ENCODE data around the gene PROM1. TPM values are rescaled to one million over a fixed set of nuclear protein-coding genes. Genes with fewer than 3 reads are reported as not detected.

Gene PROM1
- total and polyA plus RNA-seq, 9 of the 15 experiments (the other 6 are each of a cell fraction or from before 2014, with no cell fraction given): 0.05 TPM; not detected in 8

DNA sequence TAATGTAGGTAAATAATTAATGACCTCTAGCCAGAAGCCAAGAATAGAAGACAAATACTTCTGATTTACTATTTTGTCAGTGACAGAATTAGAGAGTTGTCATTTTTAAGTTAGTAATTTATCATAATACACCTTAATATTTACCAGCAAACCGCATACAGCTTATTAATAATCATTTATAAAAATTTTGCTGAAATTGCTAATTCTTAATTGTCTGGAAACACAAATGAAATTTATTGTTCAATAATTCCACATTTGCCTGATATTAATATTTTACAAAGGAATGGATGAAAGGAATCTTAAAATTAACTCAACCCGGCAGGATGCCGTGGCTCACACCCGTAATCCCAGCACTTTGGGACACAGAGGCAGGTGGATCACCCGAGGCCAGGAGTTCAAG is 44.7 kb downstream of the PROM1 start:
- TF ChIP-seq C11orf30 (IDR thresholded peaks at IDR 0.05; ENCODE audit: low read depth) (peak; percentile 40; the same call in 1 of the 2 replicates), ZNF316 (IDR thresholded peaks at IDR 0.05) (peak; percentile 70), MAFF (IDR thresholded peaks at IDR 0.05; ENCODE audit: low read length) (no peak)
- no peaks in the 10 kb centered on the region for H3K9me1 ChIP-seq (ENCODE audit: control insufficient read depth, insufficient read depth, low read length)
- no peak overlapping the region for H2AFZ ChIP-seq (ENCODE audit: low read depth, low read length)
- no peak overlapping the region for H3K27ac ChIP-seq (ENCODE audit: extremely low read depth, low read depth, low read length)
- H3K4me1 ChIP-seq (replicated peaks in 1 of 2; ENCODE audit: control insufficient read depth in 2 of 2, insufficient read depth in 2 of 2, low read length in 2 of 2): no peaks in the 10 kb centered on the region
- FAIRE-seq (no peak), ATAC-seq (no peak), DNase-seq (ENCODE audit: extremely low read depth in 1 of 4, low spot score in 3 of 4) (no peak)
- no peak overlapping the region for H3K9ac ChIP-seq (ENCODE audit: insufficient read depth in 1 of 2, low read depth in 2 of 2, low read length in 2 of 2)
- in situ Hi-C loops (cut with MboI) (no loop called here), intact Hi-C loops (cut with micrococcal nuclease) (no loop called here)
- no TSS peak for BruUV-seq (replicated peaks)
- no peaks in the 10 kb centered on the region for H3K36me3 ChIP-seq (ENCODE audit: control insufficient read depth, insufficient read depth, low read length)
- ChIA-PET POLR2A (no interaction called here), CTCF (ENCODE audit: low intra/inter-chr PET ratio) (no interaction called here)
- peaks cover 5 to 20% of the 10 kb centered on the region in 2 experiments; a peak in 4 of 5 replicates for H3K27me3 ChIP-seq (ENCODE audit: control insufficient read depth in 2 of 2, insufficient read depth in 2 of 2, low read length in 2 of 2)
- no peaks in the 10 kb centered on the region for H3K9me3 ChIP-seq (replicated peaks; ENCODE audit: control insufficient read depth, insufficient read depth, low read depth, low read length)
- H3K4me2 ChIP-seq (ENCODE audit: insufficient read depth, low read length): no peak overlapping the region
- no peaks in the 10 kb centered on the region for H3K79me2 ChIP-seq (ENCODE audit: control insufficient read depth, insufficient read depth, low read length)
- no peaks in the 10 kb centered on the region for H4K20me1 ChIP-seq (replicated peaks; ENCODE audit: control insufficient read depth, insufficient read depth, low read length)
- H3K4me3 ChIP-seq: no peak overlapping the region
- WGBS (ENCODE audit: insufficient coverage, low coverage, missing lambda C conversion rate): 18% methylated on average over 5 of the region's 5 CpGs

DNA sequence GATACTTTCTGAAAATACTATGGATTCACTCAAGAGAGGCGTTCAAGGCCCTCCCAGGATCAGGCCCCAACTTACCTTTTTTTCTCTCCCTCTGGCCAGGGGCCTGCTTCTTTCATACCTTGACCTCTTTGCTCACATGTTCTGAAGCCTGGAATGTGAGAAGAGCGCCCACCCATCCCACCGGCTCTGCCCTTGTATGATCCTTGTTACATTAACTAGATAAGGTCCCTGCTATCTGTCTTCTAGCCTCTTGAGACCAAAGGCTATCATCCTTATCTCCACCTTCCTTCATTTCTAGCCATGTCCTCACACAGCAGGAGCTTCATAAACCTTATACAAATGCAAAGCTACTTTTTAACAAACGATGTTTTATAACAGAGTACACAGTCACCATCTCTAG is 45.9 kb downstream of the PROM1 start:
- Histone ChIP-seq H3K9me1 (ENCODE audit: control insufficient read depth, insufficient read depth, low read length) (no peaks in the 10 kb centered on the region), H4K20me1 (replicated peaks; ENCODE audit: control insufficient read depth, insufficient read depth, low read length) (no peaks in the 10 kb centered on the region), H3K27me3 (ENCODE audit: control insufficient read depth in 2 of 2, insufficient read depth in 2 of 2, low read length in 2 of 2) (peaks cover 4 to 12% of the 10 kb centered on the region in 2 experiments; a peak in 4 of 5 replicates), H2AFZ (ENCODE audit: low read depth, low read length) (no peak overlapping the region), H3K9ac (ENCODE audit: insufficient read depth in 1 of 2, low read depth in 2 of 2, low read length in 2 of 2) (no peak overlapping the region), H3K4me2 (ENCODE audit: insufficient read depth, low read length) (no peak overlapping the region), H3K79me2 (ENCODE audit: control insufficient read depth, insufficient read depth, low read length) (no peaks in the 10 kb centered on the region), H3K27ac (ENCODE audit: extremely low read depth, low read depth, low read length) (no peak overlapping the region), H3K36me3 (ENCODE audit: control insufficient read depth, insufficient read depth, low read length) (no peaks in the 10 kb centered on the region), H3K4me1 (replicated peaks in 1 of 2; ENCODE audit: control insufficient read depth in 2 of 2, insufficient read depth in 2 of 2, low read length in 2 of 2) (no peaks in the 10 kb centered on the region), H3K4me3 (no peak overlapping the region), H3K9me3 (replicated peaks; ENCODE audit: control insufficient read depth, insufficient read depth, low read depth, low read length) (no peaks in the 10 kb centered on the region)
- in situ Hi-C loops (cut with MboI) (no loop called here), intact Hi-C loops (cut with micrococcal nuclease) (no loop called here)
- DNase-seq (ENCODE audit: extremely low read depth in 1 of 4, low spot score in 3 of 4) (no peak), ATAC-seq (no peak), FAIRE-seq (no peak)
- WGBS (ENCODE audit: insufficient coverage, low coverage, missing lambda C conversion rate): 0% methylated on average over 4 of the region's 4 CpGs
- POLR2A ChIA-PET: no interaction called here
- CTCF ChIA-PET (ENCODE audit: low intra/inter-chr PET ratio): no interaction called here
- no TSS peak for BruUV-seq (replicated peaks)
- TF ChIP-seq POLR2AphosphoS2 (IDR thresholded peaks at IDR 0.05; ENCODE audit: low read length): no peak
- TF ChIP-seq, protein P1, sequence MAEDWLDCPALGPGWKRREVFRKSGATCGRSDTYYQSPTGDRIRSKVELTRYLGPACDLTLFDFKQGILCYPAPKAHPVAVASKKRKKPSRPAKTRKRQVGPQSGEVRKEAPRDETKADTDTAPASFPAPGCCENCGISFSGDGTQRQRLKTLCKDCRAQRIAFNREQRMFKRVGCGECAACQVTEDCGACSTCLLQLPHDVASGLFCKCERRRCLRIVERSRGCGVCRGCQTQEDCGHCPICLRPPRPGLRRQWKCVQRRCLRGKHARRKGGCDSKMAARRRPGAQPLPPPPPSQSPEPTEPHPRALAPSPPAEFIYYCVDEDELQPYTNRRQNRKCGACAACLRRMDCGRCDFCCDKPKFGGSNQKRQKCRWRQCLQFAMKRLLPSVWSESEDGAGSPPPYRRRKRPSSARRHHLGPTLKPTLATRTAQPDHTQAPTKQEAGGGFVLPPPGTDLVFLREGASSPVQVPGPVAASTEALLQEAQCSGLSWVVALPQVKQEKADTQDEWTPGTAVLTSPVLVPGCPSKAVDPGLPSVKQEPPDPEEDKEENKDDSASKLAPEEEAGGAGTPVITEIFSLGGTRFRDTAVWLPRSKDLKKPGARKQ (CRISPR knock-in tag; IDR thresholded peaks at IDR 0.05): no peak
- no peak for TF ChIP-seq MXI1 (IDR thresholded peaks at IDR 0.05; ENCODE audit: low read depth, low read length)
- TF ChIP-seq, protein P2, sequence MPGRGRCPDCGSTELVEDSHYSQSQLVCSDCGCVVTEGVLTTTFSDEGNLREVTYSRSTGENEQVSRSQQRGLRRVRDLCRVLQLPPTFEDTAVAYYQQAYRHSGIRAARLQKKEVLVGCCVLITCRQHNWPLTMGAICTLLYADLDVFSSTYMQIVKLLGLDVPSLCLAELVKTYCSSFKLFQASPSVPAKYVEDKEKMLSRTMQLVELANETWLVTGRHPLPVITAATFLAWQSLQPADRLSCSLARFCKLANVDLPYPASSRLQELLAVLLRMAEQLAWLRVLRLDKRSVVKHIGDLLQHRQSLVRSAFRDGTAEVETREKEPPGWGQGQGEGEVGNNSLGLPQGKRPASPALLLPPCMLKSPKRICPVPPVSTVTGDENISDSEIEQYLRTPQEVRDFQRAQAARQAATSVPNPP (IDR thresholded peaks at IDR 0.05; ENCODE audit: borderline replicate concordance, insufficient read depth, insufficient read length): no peak
- no peak for TF ChIP-seq TAF7 (tag; IDR thresholded peaks at IDR 0.05)
- TF ChIP-seq, protein P3, sequence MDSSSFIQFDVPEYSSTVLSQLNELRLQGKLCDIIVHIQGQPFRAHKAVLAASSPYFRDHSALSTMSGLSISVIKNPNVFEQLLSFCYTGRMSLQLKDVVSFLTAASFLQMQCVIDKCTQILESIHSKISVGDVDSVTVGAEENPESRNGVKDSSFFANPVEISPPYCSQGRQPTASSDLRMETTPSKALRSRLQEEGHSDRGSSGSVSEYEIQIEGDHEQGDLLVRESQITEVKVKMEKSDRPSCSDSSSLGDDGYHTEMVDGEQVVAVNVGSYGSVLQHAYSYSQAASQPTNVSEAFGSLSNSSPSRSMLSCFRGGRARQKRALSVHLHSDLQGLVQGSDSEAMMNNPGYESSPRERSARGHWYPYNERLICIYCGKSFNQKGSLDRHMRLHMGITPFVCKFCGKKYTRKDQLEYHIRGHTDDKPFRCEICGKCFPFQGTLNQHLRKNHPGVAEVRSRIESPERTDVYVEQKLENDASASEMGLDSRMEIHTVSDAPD (CRISPR knock-in tag; IDR thresholded peaks at IDR 0.05): no peak
- TF ChIP-seq ZBED1 (IDR thresholded peaks at IDR 0.05): no peak
- TF ChIP-seq, protein P4, sequence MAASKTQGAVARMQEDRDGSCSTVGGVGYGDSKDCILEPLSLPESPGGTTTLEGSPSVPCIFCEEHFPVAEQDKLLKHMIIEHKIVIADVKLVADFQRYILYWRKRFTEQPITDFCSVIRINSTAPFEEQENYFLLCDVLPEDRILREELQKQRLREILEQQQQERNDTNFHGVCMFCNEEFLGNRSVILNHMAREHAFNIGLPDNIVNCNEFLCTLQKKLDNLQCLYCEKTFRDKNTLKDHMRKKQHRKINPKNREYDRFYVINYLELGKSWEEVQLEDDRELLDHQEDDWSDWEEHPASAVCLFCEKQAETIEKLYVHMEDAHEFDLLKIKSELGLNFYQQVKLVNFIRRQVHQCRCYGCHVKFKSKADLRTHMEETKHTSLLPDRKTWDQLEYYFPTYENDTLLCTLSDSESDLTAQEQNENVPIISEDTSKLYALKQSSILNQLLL (CRISPR knock-in tag; IDR thresholded peaks at IDR 0.05; ENCODE audit: borderline replicate concordance): no peak
- no peak for TF ChIP-seq PTBP1 (IDR thresholded peaks at IDR 0.05; ENCODE audit: low read depth, low read length)

Measured in K562 (cell line).